GM19328 (cell line): Measurements from ENCODE around the gene TCF7L2.
"Not testable (repeated sequence)": the region's sequence is repeated elsewhere in the genome, so short reads cannot be mapped to it uniquely, and the experiment has no call there.

Source experiments
- ATAC-seq: cut with Tn5 transposase; IDR thresholded peaks from one replicate; pipeline ENCODE4 v1.9.1; 2021; ENCODE audit warnings: mild to moderate bottlenecking, moderate library complexity; ENCODE audit not compliant: unreplicated experiment

Gene TCF7L2

GRCh38 chr10:113087165-113088029, 137.3 kb downstream of the TCF7L2 start:
- no peak for ATAC-seq

DNA sequence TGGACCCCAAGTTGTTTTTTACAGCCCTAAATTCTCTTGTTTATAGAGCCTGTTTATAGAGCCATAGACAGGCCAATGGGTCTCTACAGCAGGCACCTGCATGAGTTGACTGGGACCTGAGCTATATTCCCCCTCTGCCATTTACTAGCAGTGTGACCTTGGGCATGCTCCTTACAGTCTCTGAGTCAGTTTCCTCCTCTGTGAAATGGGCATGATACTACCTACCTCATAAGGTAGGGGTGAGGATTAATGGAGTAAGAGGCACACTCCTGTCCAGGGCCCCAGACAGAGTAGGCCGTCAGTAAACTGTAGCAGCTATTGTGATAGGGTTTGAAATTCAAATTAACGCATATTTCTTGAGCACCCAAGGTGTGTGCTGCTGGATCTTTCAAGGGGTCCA, 138.1 kb downstream of the TCF7L2 start:
- ATAC-seq: no peak

DNA sequence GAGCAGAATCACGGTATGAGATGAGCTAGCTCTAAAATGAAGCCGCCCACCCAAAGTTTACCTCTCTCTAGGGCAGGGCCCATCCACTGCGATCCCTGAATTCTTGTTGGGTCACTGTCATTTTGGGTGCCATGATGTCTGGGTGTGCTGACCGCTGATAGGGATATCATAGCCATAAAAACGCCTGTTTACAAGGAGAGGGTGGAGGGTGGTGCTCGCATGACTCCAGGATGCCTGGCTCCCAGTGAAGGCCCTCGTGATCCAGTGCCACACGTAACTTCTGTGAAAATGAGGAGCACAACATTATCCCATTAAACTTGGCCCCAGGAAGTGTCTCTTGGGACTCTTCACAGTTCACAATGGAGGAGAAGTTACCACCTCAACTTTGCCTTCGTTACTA, 139.5 kb downstream of the TCF7L2 start:
- ATAC-seq: no peak

DNA sequence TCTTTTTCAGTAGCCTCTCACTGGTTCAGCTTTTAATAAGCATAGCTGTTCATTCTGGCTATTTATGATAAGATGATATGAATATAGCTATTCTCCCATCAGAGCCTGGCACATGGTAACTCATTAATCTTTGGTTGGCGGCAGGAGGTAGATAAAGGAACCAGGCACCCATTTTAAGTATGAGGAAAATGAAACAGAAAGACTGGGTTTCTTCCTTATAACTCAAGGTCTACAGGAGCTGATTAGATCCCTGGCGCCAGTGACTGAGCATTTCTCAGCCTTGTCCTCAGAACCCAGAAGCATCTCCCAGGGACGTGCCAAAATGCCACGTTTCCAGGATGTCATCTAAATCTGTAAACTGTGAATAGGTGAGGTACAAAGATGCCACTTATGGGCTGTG, 141.9 kb downstream of the TCF7L2 start:
- ATAC-seq: no peak

DNA sequence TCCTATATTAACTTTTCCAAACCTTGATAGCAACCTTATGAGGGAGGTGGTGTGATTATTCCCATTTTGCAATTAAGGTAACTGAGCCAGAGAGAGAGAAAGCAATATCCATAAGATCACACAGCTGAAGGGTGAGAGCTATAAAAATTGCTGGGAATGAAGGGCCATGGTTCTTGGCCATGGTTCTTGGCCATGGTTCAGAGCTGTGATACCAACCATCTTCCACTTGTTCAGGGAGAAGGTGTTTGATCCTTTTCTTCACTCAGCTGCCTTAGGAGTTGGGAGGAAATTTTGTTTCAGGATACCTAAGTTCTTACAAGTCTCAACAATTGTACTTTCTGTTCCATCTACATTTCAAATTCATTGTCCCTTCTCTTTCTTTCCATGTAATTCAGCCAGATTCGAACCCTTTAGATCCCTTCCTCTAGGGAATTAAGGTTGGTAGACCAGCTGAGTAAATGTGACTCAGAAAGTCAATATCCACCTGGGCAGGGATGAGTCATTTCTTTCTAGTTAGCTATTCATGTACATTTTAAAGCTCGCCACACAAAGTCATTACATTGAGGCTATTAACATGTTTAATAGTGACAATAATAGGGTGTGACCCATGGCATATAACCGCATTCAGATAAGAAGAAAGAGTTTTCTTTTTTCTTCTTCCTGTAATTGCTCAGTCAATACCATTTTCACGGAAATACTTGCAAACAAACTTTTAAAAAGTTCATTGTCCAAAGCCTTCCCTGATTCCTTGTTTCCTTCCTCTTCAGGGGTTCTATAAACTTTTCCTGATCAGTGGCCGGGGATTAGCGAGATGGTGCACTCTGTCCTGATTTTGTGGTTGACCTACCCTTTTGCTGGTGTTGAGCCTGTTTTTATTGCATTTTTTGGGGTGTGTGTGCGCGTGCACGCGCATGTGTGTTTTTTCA, 143.4 kb downstream of the TCF7L2 start:
- no peak for ATAC-seq

- ATAC-seq: no peak
Observed at GRCh38 chr10:113094114-113094486, 144.1 kb downstream of the TCF7L2 start.

DNA sequence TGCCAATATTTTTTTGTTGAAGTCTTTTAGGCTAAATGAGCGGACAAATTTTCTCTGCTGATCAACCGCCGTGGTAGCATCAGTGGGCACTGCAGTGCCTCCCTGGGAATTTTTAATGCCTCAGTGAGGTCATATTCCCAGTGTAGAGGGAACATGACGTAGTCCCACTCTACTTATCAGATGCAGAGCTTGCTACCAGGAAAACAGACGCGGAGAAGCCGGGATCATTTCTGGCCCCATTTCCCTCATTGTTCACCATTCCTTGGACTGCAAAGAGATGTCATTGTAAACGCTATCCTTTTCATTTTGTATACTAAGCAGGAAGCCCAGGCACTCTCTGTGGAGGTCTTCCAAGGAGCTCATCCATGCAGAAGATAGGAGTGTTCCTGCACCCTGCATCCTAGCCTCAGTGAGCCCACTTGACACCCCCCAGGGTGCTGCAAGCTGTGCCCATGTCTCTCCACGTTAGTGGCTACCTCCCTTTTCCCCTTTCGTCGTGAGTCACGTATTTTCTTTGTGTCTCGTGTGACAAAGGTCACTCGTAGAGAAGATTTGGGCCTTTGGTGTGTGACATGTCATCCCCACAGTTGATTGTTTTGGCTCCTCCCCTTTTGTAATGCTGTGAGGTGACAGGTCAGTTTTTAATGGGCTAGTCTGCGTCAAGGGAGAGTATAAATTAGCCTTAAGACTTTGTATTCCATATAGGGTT, 145.5 kb downstream of the TCF7L2 start:
- no peak for ATAC-seq

- ATAC-seq: no peak
Observed at GRCh38 chr10:113096128-113096996, 146.3 kb downstream of the TCF7L2 start.

- ATAC-seq: no peak
Observed at GRCh38 chr10:113097036-113097435, 147.0 kb downstream of the TCF7L2 start.

DNA sequence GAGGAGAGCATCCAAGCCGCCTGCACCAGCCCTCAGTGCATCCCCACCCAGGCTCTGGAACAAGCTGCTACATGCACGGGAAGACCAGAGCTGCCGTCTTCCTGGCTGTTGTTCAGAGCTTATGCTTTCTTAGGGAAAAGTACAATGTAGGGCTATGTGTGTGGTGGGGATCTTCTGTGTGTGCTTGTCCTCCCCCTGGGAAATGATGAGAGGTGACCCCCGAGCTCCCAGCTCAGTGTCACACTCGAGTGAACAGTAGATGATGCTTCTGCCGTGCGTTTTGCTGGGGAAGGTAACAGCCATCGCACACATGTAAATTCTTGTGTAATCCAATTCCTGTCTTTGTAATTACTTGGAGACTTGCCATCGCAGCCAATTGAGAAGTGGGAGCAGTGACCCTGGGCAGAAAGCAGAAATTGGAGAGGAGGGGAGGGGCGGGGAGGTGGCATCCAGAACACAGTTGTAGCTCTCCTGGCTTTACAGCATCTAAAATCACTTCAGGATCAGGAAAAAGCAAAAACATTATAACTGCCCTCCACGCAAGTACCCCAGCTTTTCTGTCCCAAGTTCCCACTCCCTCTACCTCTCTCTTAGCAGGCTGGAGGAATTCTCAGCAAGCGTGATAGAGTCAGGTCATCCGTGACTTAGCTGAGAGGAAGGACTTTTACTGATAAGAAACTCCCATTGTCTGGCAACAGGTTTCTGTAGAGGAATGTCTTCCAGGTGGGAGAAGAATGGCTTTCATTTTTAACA, 149.6 kb downstream of the TCF7L2 start:
- no peak for ATAC-seq

DNA sequence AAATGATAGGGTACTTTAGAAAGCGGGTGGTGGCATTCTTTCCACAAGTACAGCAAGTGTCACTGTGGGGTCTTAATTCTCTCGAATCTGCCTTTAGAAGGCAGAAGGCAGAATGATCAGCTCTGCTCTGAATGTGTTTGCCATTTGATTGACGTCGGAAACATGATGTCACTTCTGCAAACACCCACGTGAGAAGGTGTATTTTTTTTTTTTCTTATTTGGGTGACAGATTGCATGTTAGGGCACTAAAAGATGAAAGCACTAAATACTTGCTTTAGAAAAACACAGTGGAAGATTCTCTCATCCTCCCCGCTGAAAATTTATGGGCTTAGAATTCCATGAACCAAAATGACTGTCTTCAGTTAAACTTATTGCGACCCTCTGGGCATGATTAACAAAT, 150.2 kb downstream of the TCF7L2 start:
- ATAC-seq: no peak

DNA sequence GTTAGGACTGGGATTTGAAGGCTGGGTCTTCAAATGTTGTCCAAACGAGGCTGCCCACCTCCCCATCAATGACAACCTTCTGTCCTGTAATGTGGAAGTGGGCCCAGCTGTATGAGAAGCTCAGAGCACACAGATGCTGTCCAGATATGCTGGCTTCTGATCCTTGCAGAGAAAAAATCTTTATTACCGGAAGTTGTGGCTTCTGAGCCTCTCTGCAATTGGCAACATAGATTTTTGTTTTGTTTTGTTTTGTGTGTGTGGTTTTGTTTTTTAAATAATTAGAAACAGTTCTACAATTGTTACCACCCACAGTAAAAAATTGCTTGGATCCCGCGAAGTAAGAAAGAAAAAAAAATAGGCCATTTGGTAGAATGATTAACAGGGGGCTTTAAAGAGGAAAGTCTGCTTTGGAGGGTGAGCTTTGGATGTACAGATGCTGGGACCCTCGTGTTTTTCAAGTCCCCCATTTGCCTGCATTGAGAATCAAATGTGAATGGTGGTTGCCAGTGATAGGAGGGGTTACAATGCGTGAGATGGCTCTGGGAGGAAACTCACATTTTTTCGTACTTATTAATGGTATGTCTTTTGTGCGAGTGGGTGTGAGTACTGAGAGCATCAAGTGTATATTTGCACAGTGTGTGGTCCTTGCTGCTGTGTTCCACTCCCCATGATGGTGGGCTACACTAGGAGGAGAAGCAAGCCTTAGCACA, 153.2 kb downstream of the TCF7L2 start:
- no peak for ATAC-seq

- no peak for ATAC-seq
Observed at GRCh38 chr10:113104047-113104446, 154.0 kb downstream of the TCF7L2 start.

DNA sequence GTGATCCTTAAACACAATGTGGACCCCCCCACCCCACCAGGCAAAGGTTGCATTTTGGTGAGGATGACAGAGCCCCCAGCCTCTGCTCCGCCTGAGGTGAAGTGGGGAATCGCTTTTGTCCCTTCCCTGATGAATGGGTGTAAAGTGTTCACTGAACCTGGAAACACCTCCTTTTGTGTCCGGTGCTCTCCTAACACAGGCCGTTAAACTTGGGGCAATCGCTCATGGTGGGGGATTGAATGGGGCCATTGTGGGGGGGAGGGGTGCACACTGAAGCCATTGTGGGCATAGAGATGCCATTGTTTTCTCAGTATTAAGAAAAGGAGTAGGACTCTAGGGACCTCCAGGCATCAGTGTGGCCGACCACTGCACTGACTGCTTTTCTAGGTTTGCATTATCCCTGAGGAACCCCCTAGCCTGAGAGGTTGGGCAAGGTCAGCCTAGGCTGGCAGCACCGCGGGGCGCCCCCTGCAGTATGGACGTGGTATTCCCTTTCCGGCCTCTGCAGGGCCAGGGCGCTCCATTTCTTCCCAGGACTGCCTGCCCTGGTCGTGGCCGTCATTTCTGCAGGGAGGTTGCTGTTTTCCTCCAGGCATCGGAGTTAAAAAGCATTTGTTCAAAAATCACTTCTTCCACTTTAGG, 158.3 kb downstream of the TCF7L2 start:
- ATAC-seq: no peak

DNA sequence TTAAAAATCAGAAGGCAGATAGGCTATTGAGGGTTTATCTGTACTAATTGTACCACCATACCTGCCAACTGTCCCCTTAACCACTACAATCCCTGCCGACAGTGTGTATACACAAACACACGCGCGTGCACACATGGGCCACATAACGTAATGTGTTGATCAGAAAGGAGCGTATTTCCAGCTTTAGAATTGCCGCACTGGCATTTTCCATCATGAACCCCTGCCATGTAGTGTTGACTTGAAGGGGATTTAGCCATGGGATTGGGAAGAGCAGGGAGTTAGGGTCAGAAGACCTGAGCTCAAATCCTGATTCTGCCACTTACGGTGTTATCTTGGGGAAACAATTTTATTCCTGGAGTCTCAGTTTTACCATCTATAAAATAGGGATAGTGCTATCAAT, 158.9 kb downstream of the TCF7L2 start:
- no peak for ATAC-seq

- ATAC-seq: not testable (repeated sequence)
Observed at GRCh38 chr10:113109482-113109881, 159.4 kb downstream of the TCF7L2 start.

DNA sequence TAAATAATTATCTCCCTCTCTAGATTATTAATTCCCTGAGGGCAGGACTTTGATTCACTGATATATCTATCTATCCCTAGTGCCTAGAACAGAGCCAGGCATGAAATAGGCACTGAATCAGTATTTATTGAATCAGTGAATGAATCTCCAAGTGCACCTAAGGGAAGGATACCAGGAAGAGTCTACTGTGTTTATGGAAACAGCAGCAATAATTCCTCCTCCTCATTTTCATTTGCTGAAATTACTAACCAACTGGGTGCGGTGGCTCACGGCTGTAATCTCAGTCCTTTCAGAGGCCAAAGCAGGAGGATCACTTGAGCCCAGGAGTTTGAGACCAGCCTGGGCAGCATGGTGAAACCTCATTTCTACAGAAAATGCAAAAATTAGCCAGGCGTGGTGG, 161.2 kb downstream of the TCF7L2 start:
- ATAC-seq: no peak
